Dedifferentiated amniotic fluid mesenchymal stem cell (primary cell): ENCODE data around the gene CPLX3.

Source experiments
- DNase-seq: peaks from one replicate; pipeline ENCODE4 v3.0.0-alpha.2; 2016; ENCODE audit errors: extremely low spot score

The CPLX3 gene

DNA sequence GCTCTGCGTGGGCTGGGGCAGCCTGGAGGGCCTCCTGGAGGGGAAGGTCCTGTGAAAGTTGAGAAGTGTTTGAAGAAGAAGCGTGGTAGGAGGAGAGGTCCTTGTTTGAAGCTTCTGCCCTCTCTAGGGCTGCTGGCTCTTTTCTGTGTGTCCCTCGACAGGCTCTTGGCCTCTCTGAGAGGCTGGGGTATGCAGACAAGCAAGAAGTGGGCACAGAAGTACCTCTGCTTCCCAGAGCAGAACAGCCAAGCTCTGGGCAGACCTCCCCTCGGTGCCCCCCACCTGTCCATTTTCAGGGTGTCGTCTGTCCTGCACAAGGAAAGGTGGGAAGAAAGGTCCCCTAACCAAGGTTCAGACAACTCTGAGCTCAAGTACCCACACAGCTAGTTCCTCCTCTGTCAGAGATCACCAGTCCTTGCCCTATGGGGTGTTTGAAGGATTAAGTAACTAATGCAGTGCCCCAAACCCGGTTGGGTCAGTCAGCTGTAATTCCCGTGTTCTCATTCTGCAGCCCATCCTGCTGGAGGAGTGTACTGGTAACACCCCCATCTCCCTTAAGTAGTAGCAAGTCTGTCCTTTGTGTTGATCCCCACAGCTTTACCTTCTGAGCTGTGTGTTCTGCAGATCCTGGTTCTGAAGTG is 38.3 kb upstream of the CPLX3 start:
- no peak for DNase-seq

DNA sequence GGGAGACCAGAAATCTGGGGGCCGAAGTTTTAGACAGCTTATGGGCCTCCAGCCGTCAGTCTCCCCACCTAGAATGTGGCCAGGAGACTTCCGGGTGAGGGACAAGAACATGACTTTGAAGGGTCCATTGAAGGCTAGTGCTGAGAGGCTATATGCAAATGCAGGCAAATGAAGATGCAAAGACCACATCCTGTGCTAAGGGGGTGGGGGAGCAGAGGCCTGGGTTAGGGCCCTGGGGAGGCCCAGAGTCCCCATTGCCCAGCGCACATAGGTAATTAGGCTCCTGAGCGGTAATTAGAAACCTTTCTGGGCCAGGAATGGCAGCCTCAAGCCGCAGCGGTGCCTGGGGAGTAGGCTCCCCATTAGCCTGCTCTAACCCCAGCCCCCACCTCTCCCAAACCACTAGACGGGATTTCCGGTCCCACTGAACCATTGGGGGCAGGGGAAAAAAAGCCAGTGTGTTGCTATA is 37.7 kb upstream of the CPLX3 start:
- DNase-seq, result no peak

DNA sequence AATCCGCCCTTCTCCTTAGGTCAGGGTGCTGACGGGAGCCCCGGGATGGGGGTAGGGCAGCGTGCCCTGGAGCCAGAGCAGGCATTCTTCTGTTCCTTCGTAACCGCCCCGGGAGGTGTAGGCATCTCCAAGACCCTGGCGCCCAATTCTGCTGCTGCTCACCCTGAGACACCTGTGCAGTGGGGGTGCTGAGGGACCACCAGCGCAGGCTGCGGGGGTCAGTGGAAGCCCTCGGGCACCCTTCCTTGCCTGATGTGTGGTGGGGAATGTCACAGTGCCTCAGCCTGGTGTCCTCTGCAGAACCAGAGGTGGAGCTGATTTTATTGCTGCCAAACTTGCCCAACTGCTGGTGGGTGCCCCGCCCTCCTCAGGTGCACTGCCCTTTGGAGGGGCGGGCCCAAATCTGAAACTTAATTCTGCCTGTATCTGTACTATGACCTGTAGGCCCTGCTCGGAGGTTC is 37.2 kb upstream of the CPLX3 start:
- no peak for DNase-seq

DNA sequence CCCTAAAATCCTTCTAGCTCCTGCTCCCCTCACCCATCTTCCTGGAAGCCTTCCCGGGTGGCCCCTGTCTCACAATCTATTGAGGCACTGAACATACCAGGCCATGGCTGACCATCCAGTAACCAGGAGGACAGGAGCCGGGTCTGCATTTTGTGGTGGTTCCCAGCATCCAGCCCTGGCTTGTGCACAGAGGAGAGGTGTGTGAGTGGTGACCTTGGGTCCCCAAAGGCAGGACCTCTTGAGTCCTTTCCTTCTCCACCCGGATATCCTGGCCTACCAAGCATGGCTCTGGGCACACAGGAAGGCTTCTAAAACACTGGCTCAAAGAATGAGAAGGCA is 36.7 kb upstream of the CPLX3 start:
- no peak for DNase-seq

DNA sequence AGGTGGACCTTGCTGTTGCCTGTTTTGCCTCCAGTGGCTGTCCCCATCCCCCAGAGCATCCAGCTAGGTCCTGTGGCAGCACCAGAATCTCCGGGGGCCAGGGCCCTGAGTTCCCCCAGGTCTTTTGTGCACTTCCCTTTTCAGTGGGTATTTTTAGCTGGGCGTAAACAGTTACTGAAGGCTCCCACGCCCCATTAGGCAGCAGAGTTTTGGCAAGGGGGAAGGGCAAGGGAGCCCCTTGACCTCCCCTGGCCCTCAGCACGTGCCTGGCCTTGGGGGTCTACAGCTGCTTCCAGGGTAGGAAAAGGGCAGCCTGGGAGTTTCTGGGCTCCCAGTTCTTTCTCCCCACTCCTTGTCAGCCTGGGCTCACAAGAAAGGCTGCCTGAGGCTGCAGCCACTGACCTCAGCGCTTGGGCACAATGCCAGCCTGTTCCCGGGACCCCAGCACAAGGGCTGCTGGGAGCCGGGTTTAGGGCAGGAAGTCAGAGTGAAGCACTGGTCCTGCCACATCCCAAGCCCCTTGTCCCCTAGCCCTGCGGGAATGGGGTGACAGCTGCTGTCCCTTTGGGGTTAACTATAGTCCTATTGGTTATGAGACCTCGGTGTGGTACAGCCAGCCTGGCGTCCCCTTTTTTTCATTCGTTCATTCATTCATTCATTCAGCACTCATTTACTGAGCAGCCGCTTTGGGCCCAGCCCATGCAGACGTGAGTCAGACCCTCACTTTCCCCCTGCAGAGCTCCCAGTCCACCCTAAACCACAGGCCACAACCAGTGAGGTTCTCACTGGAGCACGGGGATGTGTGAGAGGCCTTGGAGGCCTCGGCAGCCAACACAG is 36.1 kb upstream of the CPLX3 start:
- DNase-seq, result no peak

DNA sequence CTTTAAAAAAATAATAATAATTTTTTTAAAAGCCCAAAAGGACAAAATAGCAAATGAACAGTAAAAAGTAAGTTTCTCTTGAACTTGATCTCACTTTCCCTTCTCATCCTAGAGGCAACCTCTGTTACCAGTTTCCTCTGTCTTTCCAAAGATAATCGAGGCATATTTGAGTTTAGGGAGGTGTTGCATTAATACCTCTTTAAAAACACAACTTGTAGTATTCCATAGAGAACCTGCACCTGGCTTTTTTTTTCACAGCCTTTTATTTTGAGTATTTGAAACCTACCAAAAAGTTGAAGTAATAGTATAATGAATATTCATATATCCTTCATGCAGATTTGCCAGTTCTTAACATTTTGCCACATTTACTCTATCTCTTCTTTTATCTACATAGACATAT is 35.4 kb upstream of the CPLX3 start:
- DNase-seq, result no peak

DNA sequence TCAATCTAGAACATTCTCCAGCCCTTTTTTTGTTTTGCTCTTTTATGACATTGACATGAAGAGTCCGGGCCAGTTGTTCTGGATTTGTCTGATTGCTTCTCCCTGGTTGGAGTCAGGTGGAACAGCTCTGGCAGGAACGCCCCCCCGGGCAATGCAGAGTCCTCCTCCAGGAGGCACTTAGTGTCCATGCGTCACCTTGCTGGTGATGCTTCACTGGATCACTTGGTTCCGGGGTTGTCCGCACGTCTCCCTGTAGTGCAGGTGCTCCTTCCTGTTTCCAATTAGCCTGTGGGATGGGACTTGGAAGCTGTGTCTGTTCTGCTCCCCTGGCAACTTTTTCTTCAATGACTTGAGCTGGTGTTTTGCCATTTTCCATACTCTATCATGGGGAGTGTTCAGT is 34.8 kb upstream of the CPLX3 start:
- DNase-seq, result no peak

DNA sequence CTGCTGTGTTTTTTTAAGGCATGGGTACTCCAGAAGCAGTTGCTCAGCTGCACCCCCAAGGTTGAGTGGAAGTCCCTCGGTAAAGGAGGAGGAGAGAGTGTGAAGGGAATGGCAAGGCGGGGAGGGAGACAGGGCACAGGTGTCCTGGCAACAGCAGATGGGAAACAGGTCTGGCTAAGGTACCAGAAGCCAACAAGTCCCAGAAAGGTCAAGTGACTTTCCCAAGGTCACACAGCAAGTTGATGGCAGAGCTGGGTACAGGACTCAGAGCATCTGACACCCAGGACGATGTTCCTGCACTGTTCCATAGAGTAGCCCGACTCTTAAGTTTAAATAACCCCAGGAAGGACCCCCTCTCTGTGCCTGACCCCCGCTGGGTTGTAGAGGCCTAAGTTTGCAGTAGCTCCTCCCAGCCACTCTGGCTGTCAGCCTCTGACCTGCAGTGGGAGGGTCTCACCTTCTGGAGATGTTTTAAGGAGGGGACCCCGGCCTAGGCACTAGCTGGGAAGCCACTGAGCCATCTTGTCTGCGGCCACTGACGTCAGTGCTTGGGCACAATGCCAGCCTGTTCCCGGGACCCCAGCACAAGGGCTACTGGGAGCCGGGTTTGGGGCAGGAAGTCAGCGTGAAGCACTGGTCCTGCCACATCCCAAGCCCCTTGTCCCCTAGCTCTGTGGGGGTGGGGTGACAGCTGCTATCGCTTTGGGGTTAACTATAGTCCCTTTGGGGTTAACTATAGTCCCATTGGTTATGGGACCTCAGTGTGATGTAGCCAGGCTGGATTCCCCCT is 34.0 kb upstream of the CPLX3 start:
- no peak for DNase-seq

DNA sequence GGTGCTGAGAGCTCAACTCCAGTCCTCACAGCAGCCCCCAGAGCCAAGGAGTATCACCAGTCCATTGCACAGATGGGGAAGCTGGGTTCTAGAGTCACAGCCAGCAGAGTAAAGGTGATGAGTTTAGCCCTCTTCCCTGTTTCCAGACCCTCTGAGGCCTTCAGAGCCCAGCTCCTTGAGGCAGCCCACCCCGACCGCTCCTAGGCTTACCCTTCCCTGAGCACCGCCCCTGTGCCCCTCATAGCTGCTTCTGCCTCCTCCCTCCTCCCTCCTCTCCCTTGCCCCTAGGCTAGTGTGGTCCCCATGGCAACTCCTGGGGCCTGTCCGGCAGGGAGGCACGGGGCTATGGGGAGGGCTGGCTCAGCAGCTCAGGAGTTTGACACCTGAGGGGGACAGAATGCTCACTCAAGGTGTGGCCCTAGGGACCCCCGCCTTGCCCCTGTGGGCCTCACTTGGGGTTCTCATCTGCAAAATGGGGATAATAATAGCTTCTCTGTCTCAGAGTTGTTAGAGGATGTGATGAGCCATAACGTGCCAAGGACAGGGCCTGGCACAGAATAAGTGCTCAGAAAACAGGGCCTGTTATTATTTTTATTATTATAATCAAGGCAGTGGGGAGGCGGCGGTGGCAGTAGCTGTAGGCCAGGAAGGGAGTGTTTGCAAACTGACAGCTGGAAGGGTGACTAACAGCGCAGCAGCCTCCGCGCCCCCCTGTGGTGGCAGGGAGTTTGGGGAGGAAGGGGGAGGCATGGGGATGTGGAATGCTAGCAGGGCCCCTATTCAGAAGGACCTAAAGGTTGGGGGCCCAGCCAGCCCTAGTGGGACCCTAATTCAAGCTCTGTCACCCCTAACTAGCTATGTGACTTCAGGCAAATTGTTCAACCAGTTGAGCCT is 33.0 kb upstream of the CPLX3 start:
- DNase-seq, result no peak

DNA sequence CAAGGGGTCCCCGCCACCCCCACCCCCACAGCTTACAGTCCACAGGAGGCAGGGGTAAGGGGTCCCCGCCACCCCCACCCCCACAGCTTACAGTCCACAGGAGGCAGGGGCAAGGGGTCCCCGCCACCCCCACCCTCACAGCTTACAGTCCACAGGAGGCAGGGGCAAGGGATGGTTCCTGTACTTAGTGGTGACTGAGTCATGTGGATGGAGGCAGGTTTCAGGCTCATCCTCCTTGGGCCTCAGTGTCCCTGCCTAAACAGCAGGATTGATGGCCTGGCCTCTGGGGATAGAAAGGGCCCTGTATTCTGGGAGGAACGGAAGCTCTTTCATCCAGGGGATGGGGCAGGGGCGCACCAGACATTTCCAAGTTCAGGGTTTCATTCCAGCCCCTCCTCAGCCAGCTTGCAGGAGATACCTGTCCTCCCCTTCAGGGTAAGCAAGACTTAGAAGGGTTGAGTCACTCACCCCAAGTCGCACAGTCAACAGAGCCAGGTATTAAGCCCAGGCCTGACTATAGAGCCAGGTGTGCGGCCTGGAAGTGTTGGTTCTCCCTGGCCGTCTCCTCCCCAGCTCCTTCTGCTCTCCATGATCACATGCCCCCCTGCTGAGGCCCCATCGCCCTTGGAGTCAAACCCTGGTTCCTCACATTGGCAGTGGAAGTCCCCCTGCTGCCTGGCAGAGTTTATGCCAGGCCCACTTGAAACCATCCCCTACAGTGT is 32.0 kb upstream of the CPLX3 start:
- DNase-seq, result no peak

DNA sequence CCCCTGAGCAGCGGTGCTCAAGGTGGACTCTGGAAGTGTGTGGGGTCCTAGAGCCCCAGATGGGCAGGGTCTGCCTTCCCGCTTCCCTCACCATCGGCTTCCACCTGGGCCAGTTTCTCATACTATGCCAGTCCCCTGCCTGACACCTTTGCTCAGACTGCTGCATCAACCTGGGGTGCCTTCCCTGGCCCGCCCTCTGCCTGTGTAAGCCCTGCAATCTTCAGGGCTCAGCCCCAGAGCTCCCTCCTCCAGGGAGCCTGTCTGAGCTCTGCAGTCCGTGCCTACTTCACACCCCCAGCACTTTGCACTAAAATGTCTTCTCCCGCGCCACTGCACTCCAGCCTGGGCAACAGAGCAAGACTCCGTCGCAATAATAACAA is 31.5 kb upstream of the CPLX3 start:
- DNase-seq, result no peak

DNA sequence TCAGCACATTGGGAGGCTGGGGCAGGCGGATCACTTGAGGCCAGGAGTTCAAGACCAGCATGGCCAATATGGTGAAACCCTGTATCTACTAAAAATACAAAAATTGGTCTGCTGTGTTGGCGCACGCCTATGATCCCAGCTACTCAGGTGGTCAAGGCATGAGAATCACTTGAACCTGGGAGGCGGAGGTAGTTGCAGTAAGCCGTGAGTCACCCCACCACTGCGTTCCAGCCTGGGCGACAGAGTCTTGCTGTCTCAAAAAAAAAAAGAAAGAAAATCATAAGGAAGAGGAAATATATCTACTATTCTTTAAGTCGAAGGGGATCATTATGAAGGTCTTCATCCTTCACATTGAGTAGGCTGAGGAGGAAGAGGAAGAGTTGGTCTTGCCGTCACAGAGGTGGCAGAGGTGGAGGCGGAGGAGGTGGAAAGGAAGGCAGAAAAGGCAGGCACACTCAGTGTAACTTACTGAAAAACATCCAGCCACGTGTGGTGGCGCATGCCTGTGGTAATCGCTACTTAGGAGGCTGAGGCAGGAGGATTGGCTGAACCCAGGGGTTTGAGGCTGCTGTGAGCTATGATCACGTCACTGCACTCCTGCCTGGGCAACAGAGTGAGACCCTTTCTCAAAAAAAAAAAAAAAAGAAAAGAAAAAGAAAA is 30.3 kb upstream of the CPLX3 start:
- DNase-seq, result no peak

DNA sequence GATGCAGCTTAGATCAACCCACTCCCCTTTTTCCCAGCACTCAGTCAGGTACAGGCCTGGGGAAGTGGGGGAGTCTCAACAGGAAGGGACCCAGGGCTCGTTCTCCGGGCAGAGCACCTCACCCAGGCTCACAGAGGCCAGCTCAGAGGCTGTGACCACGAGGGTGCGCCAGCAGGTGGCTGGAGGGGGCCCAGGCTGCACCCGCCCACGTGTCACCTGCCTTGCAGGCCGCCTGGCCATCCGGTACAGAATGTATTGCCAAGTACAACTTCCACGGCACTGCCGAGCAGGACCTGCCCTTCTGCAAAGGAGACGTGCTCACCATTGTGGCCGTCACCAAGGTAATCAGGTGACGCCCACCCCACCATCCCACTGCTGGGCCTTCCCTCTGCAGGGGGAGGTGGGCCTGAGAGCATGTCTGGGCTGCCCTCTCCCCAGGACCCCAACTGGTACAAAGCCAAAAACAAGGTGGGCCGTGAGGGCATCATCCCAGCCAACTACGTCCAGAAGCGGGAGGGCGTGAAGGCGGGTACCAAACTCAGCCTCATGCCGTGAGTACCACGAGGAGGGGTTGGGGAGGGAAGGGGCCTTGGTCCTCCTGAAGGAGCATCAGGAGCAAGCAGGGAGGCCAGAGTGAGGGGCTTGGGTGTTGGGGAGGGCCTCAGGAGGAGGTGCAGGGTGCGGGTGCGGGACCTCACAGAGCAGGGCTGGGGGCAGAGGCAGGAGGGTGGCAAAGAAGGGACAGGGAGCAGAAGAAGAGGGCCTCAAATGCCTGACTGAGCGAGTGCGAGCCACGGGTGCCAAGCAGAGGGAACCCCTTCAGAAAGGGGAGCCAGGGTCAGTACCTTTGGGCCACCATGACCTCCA is 27.8 kb upstream of the CPLX3 start:
- no peak for DNase-seq

DNA sequence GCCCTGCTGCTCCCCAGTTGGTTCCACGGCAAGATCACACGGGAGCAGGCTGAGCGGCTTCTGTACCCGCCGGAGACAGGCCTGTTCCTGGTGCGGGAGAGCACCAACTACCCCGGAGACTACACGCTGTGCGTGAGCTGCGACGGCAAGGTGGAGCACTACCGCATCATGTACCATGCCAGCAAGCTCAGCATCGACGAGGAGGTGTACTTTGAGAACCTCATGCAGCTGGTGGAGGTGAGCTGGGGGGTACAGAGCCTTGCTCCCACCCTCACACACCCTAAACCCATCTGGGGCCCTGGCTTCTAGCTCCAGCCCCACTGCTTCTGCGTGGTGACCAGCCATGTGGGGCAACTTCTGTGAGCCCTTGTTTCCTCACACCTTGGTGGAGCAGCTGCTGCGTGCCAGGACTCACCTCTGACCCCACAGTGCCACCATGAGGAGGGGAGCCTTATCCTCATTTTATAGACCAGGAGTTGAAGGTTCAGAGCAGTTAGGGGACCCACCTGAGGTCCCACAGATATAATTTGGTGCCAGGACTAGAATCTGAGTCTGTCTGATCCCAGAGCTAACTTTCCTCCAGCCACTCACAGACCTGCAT is 27.1 kb upstream of the CPLX3 start:
- no peak for DNase-seq

DNA sequence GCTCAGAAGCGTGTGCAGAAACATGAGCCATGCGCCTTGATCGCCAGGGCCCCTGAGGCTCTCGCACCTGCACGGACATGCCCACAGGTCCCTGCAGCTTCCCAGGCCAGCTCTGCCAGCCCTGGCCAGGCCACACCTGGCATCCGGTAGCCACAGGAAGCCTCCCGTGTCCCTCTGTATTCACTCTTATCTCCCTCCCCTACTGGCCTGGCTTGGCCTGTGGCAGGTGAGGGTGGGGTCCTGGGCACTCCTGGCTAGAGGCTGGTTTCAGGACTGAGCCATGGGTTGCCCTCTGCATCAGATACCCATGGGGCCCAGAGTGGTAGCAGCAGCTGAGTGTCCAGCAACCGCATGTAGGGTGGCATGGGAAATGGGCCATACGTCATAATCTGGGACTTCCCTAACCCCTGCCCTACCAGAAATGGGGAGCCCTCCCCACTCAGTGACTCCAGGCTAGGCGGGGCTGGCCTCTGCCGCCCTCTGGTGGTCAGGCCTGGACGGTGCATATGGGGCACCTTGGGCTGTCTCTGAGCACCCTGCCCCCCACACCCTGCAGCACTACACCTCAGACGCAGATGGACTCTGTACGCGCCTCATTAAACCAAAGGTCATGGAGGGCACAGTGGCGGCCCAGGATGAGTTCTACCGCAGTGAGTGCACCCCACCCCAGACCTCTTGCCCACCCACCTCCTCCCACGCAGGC is 26.4 kb upstream of the CPLX3 start:
- no peak for DNase-seq

DNA sequence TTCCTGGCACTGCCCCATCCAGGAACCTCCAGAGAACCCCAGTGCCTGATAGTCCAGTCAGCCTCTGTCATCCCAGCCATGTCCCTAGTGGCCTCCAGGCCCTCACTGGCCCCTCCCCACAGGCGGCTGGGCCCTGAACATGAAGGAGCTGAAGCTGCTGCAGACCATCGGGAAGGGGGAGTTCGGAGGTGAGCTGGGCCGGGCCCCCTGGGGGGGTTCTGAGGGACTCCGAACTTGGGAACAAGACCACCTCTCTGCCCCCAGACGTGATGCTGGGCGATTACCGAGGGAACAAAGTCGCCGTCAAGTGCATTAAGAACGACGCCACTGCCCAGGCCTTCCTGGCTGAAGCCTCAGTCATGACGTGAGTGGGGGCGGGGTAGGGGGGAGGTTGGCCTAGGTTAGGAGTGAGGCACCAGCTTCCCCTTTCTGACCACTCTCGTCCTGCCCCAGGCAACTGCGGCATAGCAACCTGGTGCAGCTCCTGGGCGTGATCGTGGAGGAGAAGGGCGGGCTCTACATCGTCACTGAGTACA is 25.8 kb upstream of the CPLX3 start:
- no peak for DNase-seq

DNA sequence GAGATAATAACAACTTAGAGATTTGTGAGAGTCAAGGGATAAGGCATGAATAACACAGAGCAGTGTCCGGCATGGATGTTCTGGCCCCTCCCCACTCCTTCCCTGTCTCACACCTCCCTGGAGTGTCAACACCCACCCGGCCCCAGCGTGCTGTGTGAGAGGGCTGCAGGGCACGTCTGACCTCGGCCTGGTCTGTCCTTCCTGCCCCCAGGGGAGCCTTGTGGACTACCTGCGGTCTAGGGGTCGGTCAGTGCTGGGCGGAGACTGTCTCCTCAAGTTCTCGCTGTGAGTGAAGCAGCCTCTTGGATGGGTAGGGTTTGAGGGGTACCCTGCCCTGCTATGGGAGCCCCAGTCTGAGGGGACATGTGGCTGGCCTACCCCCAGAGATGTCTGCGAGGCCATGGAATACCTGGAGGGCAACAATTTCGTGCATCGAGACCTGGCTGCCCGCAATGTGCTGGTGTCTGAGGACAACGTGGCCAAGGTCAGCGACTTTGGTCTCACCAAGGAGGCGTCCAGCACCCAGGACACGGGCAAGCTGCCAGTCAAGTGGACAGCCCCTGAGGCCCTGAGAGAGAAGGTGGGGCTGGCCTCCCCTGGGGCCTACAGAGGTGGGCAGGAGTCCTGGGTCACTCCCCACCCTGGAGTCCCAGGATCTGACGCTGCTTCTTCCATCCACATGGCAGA is 25.0 kb upstream of the CPLX3 start:
- no peak for DNase-seq

DNA sequence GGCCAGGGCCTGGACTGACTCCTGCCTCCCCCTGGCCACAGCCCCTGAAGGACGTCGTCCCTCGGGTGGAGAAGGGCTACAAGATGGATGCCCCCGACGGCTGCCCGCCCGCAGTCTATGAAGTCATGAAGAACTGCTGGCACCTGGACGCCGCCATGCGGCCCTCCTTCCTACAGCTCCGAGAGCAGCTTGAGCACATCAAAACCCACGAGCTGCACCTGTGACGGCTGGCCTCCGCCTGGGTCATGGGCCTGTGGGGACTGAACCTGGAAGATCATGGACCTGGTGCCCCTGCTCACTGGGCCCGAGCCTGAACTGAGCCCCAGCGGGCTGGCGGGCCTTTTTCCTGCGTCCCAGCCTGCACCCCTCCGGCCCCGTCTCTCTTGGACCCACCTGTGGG is 24.1 kb upstream of the CPLX3 start:
- no peak for DNase-seq
